Activated T-cell treated with anti-CD3 and anti-CD28 coated beads, Interleukin-2, amount 50 U/mL, for 72 hours (primary cell): ENCODE data around the gene ZDHHC7. TPM values are rescaled to one million over a fixed set of nuclear protein-coding genes. Genes with fewer than 3 reads are reported as not detected.

Experiments
- ATAC-seq, 2 donors: fragments of 150-1000 bp; cut with Tn5 transposase; replicated peaks in 1 of 2; 2 replicates each; pipeline ENCODE4 v1.10.0; 2021; ENCODE audit warnings: moderate library complexity in 2 of 2, mild to moderate bottlenecking in 1 of 2
- DNase-seq, 2 donors: peaks; one replicate each; pipeline ENCODE4 v3.0.0; 2021 to 2022; ENCODE audit warnings: mixed read lengths in 1 of 2
- H3K27ac Mint-ChIP-seq: one replicate; pipeline ENCODE4 v1.8.0; 2022; ENCODE audit warnings: mild to moderate bottlenecking, moderate library complexity, mixed read lengths
- H3K27me3 Mint-ChIP-seq: one replicate; pipeline ENCODE4 v1.8.0; 2022; ENCODE audit warnings: low read depth, mixed read lengths
- H3K36me3 Mint-ChIP-seq, 2 donors: one replicate each; pipeline ENCODE4 v1.8.0; 2022; ENCODE audit warnings: mixed read lengths in 2 of 2, mild to moderate bottlenecking in 1 of 2; ENCODE audit not compliant: insufficient read depth in 2 of 2
- H3K4me1 Mint-ChIP-seq: one replicate; pipeline ENCODE4 v1.8.0; 2022; ENCODE audit warnings: low read depth, mixed read lengths
- H3K4me3 Mint-ChIP-seq, 2 donors: one replicate each; pipeline ENCODE4 v1.8.0; 2022; ENCODE audit warnings: mild to moderate bottlenecking in 2 of 2, mixed read lengths in 2 of 2, moderate library complexity in 2 of 2
- H3K9me3 Mint-ChIP-seq, 2 donors: one replicate each; pipeline ENCODE4 v1.8.0; 2022; ENCODE audit warnings: mixed read lengths in 2 of 2
- total RNA-seq, 2 donors: library from RNA; stranded (reverse); gene quantifications; one replicate each; pipeline ENCODE4 v1.2.3, GENCODE V29; 2022

The ZDHHC7 gene
- total RNA-seq, 2 donors from 2014 or later: 27.5 to 33.7 TPM

- no peak for ATAC-seq
- peaks cover 0 to 2% of the 10 kb centered on the region in 2 donors for H3K36me3 Mint-ChIP-seq
- H3K27ac Mint-ChIP-seq: no peak overlapping the region
- peaks cover 36% of the 10 kb centered on the region for H3K4me1 Mint-ChIP-seq
- no peaks in the 10 kb centered on the region for H3K9me3 Mint-ChIP-seq
- H3K4me3 Mint-ChIP-seq: no peak overlapping the region
- no peaks in the 10 kb centered on the region for H3K27me3 Mint-ChIP-seq
- DNase-seq: no peak
These were observed 37.7 kb upstream of the ZDHHC7 start for GRCh38 chr16:85048921-85049562.

GRCh38 chr16:85047867-85048455, 36.6 kb upstream of the ZDHHC7 start:
- no peaks in the 10 kb centered on the region for H3K36me3 Mint-ChIP-seq

GRCh38 chr16:85046931-85047866, 35.9 kb upstream of the ZDHHC7 start:
- Mint-ChIP-seq H3K36me3 (no peaks in the 10 kb centered on the region), H3K4me1 (peaks cover 36% of the 10 kb centered on the region), H3K4me3 (peak overlapping the region; percentile 59 to 63), H3K27ac (no peak overlapping the region), H3K9me3 (no peaks in the 10 kb centered on the region), H3K27me3 (no peaks in the 10 kb centered on the region)
- peak; percentile 34 to 53 for ATAC-seq
- no peak for DNase-seq

More at GRCh38 chr16:85047867-85048455, 36.6 kb upstream of the ZDHHC7 start:
- Mint-ChIP-seq H3K9me3 (no peaks in the 10 kb centered on the region), H3K4me1 (peaks cover 36% of the 10 kb centered on the region), H3K27ac (no peak overlapping the region), H3K27me3 (no peaks in the 10 kb centered on the region), H3K4me3 (peak overlapping the region; percentile 59 to 63)
- DNase-seq (no peak), ATAC-seq (no peak)

DNA sequence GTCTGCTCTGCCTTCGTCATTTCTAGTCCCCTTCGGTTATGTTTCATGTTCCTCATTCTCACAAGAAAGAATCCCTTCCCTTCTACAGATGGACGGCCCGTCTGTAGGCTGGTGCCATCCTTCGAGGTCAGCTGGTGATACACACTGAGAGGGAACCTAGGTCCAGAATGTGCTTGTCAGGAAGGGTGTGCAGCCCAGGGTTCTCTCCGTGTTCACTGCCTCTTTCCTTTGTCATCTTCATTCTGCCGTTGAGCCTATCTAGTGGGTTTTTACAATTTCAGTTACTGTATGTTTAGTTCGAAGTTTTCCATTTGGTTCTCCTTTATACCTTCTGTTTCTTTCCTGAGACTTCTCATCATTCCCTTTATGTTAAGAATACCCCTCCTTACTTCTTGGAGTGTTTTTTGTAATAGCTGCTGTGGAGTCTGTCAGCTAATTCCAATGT, 35.2 kb upstream of the ZDHHC7 start:
- Mint-ChIP-seq H3K4me3 (no peak overlapping the region), H3K9me3 (no peaks in the 10 kb centered on the region), H3K4me1 (peaks cover 36% of the 10 kb centered on the region), H3K27me3 (no peaks in the 10 kb centered on the region), H3K36me3 (no peaks in the 10 kb centered on the region), H3K27ac (no peak overlapping the region)
- ATAC-seq (no peak), DNase-seq (no peak)

DNA sequence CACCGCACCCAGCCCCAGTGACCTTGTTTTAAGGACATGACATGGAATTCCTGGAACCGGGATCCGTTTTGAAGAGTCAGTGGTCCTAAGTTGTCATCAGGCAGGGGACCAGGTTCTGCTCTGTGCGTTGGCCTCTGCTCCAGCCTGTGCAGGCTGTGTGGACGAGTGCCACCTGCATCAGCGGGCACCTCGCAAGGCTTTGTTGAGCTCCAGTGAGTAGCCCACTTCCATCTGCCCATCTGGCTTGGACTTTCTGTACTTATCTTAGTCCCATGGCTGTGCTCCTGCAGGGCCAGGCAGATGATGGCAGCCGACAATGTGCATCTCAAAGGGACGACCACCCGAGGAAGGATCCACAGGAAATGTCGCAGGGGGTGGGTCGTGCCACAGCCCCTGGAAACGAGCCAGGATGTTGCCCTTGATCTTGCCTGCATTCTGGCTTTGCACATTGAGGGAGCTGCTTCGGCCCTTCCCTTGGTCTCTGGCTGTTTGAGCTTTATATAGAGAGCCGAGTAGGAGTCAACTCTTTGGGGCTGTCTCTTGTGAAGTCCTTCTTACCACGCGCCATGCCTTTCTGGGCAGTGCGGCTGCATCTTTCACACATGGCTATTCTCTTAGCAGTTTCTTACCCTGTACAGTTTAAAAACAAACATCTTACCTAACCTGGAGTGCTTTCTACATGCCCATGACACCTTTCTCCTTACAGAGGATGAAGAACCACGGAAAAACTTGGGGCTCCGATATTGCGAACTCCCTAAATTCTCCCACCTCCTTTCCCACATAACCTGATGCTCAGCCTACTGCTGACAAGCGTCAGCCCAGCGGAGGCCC, 34.5 kb upstream of the ZDHHC7 start:
- Mint-ChIP-seq H3K36me3 (no peaks in the 10 kb centered on the region), H3K9me3 (no peaks in the 10 kb centered on the region), H3K4me1 (peaks cover 34% of the 10 kb centered on the region), H3K27me3 (no peaks in the 10 kb centered on the region), H3K4me3 (no peak overlapping the region), H3K27ac (no peak overlapping the region)
- DNase-seq: no peak
- ATAC-seq: no peak

DNA sequence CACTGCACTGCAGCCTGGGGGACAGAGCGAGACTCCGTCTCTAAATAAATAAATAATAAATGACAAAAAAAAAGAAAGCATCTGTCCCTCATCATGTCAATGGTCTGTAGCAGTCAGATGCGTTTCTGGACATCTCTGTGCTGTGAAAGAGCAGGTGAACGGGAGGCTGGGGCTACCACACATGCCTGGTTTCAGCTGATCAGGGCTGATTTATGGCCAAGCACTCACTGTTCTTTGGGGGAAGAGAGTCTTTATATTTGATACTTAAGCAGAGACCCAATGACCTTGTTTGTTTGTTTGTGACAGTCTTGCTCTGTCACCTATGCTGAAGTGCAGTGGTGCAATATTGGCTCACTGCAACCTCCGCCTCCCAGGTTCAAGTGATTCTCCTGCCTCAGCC, 33.7 kb upstream of the ZDHHC7 start:
- Mint-ChIP-seq H3K36me3 (no peaks in the 10 kb centered on the region), H3K9me3 (no peaks in the 10 kb centered on the region), H3K27ac (no peak overlapping the region), H3K4me3 (no peak overlapping the region), H3K27me3 (no peaks in the 10 kb centered on the region), H3K4me1 (peaks cover 29% of the 10 kb centered on the region)
- ATAC-seq (no peak), DNase-seq (no peak)

GRCh38 chr16:85042606-85043005, 31.3 kb upstream of the ZDHHC7 start:
- Mint-ChIP-seq H3K27me3 (no peaks in the 10 kb centered on the region), H3K27ac (no peak overlapping the region), H3K9me3 (no peaks in the 10 kb centered on the region), H3K4me1 (peaks cover 17% of the 10 kb centered on the region), H3K36me3 (no peaks in the 10 kb centered on the region), H3K4me3 (no peak overlapping the region)
- DNase-seq (no peak), ATAC-seq (no peak)

- Mint-ChIP-seq H3K36me3 (no peaks in the 10 kb centered on the region), H3K4me3 (no peak overlapping the region), H3K4me1 (peaks cover 14% of the 10 kb centered on the region), H3K27me3 (no peaks in the 10 kb centered on the region), H3K9me3 (no peaks in the 10 kb centered on the region), H3K27ac (no peak overlapping the region)
- no peak for DNase-seq
- no peak for ATAC-seq
These were observed 30.8 kb upstream of the ZDHHC7 start for GRCh38 chr16:85042167-85042526.

GRCh38 chr16:85041219-85042166, 30.2 kb upstream of the ZDHHC7 start:
- Mint-ChIP-seq H3K27me3 (no peaks in the 10 kb centered on the region), H3K4me1 (peaks cover 14% of the 10 kb centered on the region), H3K27ac (no peak overlapping the region), H3K36me3 (no peaks in the 10 kb centered on the region), H3K4me3 (no peak overlapping the region), H3K9me3 (no peaks in the 10 kb centered on the region)
- DNase-seq (no peak), ATAC-seq (no peak)

GRCh38 chr16:85040685-85041084, 29.4 kb upstream of the ZDHHC7 start:
- H3K36me3 Mint-ChIP-seq: no peaks in the 10 kb centered on the region
- H3K27me3 Mint-ChIP-seq: no peaks in the 10 kb centered on the region
- H3K27ac Mint-ChIP-seq: no peak overlapping the region
- H3K4me1 Mint-ChIP-seq: peaks cover 14% of the 10 kb centered on the region
- ATAC-seq (no peak), DNase-seq (no peak)
- H3K9me3 Mint-ChIP-seq: no peaks in the 10 kb centered on the region
- no peak overlapping the region for H3K4me3 Mint-ChIP-seq

DNA sequence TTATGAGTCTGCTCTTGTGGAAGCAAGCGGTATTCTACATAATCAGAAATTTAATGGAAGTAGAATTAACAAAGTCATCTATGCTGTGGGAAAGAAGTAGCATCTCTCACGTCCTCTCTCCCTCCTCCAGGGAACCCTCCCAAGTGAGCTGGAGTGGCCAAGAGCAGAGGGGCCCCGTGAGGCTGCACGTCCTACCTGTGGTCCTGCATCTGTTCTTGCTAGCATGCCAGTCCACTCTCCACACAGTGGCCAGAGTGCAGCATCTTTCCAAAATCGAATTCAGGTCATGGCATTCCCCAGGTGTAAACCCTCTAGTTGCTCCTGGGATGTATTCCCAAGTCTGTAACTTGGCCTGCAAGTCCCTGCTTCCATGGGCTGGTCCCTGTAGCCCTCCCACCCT, 26.4 kb upstream of the ZDHHC7 start:
- Mint-ChIP-seq H3K4me3 (no peak overlapping the region), H3K27me3 (no peaks in the 10 kb centered on the region), H3K36me3 (no peaks in the 10 kb centered on the region), H3K4me1 (peaks cover 20% of the 10 kb centered on the region), H3K27ac (no peak overlapping the region), H3K9me3 (no peaks in the 10 kb centered on the region)
- no peak for DNase-seq
- no peak for ATAC-seq

DNA sequence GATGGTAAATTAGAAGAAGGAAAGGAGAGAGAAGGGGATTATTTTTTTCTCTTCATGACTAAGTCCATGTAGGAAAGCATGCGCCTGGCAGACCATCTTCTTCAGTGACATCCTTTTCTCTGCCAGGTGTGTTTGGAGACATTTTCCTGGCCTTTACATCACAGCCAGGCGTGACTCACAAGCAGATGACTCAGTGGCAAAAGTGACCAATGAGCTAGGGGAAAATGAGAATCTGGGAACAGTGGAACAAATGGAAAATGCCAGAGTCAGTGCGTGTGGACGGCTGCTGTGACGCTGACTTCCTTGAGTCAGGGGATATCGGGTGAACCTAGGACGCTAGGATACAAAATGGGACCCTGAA, 25.7 kb upstream of the ZDHHC7 start:
- Mint-ChIP-seq H3K36me3 (no peaks in the 10 kb centered on the region), H3K9me3 (no peaks in the 10 kb centered on the region), H3K27ac (no peak overlapping the region), H3K4me3 (no peak overlapping the region), H3K4me1 (peaks cover 20% of the 10 kb centered on the region), H3K27me3 (no peaks in the 10 kb centered on the region)
- DNase-seq (no peak), ATAC-seq (no peak)
